ENCODE measurements around the gene ATPAF1.

Gene ATPAF1

DNA sequence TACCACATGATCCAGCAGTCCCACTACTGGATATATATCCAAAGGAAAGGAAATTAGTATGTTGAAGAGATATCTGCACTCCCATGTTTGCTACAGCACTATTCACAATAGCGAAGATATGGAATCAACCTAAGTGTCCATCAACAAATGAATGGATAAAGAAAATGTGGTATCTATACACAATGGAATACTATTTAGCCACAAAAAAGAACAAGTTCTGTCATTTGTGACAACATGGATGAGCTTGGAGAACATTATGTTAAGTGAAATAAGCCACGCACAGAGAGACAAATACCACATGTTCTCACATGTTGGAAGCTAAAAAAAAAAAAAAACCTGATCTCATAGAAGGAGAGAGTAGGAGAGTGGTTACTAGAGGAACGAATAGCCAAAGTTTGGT is 17.7 kb downstream of the ATPAF1 start:
- no peak for DNase-seq (ENCODE audit: low spot score)

DNA sequence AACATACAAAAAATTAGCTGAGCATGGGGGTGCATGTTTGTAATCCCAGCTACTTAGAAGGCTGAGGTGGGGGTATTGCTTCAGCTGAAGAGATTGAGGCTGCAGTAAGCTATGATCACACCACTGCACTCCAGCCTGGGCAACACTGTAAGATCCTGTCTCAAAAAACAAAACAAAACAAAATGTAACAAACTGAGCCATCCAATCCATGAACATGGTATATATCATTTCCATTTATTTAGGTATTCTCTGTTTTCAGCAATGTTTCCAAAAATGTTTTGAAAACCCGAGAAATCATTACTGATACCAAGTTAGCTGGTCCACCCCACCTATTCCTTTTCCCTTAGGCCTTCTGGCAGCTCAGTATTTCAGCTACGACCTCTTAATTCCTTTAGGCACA is 18.4 kb downstream of the ATPAF1 start:
- no peak for DNase-seq (ENCODE audit: low spot score)

DNA sequence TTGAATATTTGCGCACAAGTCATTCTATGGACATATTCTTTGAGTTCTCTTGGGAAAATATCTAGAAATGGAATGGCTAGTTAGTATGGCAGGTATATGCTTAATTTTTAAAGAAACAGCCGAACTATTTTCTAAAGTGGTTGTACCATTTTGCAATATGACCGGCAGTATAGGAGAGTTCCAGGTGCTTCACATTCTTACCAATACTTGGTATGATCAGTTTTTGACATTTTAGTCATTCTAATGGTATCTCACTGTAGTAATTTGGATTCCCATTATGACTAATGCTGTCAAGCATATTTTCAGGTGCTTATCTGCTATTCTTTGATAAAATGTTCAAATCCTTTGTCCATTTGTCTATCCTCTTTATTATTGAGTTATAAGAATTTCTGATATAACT is 20.6 kb downstream of the ATPAF1 start:
- no peak for DNase-seq (ENCODE audit: low spot score)

DNA sequence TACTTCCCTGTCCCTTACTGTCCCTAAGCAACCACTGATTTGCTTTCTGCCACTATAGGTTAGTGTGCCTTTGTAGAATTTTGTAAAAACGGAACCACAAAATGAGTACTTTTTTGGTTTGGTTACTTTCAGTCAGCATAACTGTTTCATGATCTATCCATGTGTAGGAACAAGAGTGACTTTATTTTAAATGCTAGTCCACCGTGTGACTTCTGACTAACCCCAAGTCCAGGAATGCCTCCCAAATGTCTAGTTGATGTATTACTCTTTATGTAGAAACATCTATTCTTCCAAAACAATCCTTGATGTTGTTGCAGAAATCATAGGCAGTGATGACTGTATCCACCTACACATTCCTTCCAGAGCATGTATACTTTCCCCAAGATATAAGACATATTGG is 21.3 kb downstream of the ATPAF1 start:
- no peak for DNase-seq (ENCODE audit: low spot score)

DNA sequence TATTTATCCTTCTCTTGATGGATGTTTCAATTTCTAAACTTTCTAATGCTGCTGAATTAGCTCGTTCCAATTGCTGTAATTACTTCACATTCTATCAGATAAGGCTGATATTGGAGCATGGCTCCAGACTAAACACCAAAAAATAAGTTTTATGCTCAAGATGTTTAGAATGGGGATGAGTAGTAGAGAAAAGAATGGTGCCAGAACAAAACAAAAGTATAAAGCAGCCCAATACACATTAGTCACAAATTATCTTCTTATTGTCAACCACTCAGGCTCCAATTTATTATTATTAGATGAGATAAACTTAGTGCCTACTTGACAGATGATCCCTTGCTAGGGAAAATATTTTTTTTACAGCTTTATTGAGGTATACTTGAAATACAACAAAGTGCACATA is 21.8 kb downstream of the ATPAF1 start:
- DNase-seq (ENCODE audit: low spot score): no peak

DNA sequence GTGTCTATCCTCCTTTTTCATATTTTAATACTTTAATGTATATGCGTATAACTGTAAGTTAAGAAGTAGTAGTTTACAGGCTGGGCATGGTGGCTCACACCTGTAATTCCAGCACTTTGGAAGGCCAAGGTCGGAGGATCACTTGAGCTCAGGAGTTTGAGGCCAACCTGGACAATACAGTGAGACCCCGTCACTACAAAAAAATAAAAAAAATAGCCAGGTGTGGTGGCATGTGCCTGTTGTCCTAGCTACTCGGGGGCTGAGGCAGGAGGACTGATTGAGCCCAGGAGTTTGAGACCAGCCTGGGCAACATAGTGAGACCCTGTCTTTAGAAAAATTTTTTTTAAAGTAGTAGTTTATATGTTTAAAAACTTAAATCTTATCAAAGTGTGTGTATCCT is 22.3 kb downstream of the ATPAF1 start:
- no peak for DNase-seq (ENCODE audit: low spot score)

DNA sequence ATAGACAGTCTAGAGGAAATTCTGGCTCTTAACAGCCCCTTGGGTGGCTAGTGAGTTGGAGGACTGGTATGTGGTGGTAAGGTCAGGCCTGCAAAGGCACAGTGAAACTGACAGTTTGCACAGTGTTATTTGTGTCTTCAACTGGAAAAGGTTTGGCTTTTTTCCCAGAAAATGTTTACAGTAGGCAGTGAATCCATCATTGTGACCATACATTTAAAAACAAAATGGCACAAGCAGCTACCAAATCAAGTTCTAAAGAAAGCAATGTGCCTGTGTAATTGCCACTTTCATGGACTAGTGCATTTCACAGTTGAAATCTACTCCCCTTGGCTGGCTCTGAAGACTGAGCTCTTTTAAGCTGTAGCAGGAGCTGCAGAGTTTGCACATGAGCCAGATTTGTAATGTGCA is 24.8 kb downstream of the ATPAF1 start:
- peak; percentile 37 for DNase-seq (ENCODE audit: low spot score)

DNA sequence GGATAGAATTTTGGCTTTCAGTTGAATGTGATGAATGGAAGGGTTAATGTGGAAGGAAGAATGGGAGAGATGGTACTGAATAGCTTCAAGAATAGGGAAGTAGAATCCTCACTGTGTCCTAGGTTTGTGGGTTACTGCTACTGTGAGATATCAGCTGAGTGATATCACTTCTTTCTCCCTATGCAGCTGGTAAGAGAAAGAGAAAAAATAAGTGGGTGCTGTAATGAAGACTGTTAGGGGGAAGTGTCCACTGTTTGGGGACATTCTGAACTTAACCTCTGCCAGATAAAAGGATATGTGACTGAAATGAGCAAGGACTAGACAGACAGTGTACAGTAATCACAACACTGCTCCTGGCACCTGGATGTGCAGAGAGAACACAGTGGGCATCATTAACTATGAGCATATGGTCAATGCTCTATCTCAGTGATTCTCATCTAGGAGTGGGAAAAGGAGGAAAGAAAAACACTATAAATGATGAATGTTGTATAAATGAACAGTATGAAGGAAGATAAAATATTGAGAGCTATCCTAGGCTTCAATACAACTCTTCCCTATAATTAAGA is 26.0 kb downstream of the ATPAF1 start:
- DNase-seq (ENCODE audit: low spot score): no peak

DNA sequence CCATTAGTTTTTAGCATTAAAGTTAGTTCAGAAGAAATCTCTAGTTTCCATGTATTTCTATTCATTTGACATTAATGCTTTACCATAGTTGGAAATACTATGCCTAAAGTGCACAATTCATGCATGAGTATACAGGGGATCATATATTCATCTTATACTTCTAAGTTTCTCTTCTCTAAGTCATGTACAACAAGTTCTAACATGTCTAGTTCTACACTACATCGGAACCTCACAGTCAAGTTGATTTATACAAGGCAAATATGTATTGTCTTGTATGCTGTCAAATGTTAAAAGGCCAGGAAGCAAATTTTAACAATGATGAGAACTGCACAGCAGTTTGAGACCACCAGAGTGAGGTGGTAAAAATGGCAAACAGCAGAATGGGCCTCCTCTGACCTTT is 28.6 kb downstream of the ATPAF1 start:
- no peak for DNase-seq (ENCODE audit: low spot score)

DNA sequence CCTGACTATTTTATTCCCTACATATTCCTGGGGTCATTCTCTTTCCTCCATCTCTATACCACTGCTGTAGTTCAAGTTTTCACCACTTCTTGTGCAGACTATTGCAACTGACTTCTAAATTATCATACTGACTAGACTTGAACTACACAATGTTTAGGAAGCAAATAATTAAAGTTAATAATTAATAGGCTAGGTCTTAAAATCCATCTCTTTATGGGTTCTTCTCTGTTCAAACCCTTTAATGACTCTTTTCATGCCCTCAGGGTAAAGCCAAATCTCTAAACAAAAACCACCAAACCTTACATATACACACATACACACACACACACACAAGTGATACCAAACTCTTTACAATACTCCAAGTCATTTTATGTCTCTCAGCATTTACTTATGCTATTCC is 29.2 kb downstream of the ATPAF1 start:
- DNase-seq (ENCODE audit: low spot score): peak; percentile 11

DNA sequence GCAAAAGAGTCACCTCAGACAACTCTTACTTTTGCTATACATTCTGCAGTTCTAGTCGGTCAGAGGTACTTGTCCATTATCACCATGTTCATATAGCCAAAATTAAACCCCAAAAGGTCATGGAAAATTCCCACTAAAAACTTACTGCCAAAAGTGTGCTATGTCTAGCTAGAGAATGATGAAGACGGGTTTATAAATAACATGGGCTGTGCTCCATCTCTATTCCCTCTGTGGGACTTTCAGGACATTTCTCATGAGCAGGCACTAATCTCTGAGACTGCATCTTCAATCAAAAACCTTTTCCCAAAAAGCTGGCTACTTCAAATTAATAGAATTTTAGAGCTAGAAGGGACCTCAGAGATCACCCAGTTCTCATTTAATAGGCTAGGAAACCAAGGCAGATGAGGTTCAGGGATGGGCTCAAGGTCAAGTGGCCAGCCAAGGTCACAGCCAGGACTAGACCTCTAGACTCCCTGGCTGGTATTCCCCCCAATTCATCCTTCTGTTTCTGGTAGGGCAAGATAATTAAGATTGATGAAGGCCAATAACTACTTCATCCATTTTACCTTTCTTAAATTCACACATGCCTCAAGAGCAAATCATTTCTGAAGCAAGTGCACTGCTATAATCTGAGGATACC is 30.6 kb downstream of the ATPAF1 start:
- no peak for DNase-seq (ENCODE audit: low spot score)

DNA sequence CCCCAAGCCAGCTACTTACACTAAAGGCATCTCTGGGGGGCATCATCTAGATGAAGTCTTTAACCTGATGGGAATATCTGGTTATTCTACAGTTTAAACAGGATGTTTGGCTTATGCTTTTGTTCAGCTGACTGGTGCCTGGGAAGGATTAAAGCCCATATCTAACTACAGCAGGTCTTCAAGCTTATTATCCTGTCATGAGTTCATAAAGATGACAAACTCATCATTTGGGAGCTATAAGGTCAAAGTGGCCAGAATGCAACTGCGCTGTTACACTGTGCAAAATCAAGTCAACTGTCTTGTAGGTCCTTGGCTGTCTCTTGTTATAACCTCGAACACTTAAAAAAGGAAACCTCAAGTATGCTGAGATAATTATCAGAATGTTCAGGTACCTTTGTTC is 33.0 kb downstream of the ATPAF1 start:
- DNase-seq (ENCODE audit: low spot score): no peak

DNA sequence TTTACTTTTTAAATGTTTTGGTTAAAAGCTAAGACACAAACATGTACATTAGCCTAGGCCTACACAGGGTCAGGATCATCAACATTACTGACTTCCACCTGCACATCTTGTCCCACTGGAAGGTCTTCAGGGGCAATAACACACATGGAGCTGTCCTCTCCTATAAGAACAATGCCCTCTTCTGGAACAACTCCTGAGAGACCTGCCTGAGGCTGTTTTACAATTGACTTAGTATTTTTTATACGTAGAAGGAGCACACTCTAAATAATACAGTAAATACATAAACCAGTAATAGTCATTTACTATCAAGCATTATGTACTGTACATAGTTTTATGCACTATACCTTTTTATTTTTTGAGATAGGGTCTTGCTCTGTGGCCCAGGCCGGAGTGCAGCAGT is 37.4 kb downstream of the ATPAF1 start:
- DNase-seq (ENCODE audit: low spot score): no peak

DNA sequence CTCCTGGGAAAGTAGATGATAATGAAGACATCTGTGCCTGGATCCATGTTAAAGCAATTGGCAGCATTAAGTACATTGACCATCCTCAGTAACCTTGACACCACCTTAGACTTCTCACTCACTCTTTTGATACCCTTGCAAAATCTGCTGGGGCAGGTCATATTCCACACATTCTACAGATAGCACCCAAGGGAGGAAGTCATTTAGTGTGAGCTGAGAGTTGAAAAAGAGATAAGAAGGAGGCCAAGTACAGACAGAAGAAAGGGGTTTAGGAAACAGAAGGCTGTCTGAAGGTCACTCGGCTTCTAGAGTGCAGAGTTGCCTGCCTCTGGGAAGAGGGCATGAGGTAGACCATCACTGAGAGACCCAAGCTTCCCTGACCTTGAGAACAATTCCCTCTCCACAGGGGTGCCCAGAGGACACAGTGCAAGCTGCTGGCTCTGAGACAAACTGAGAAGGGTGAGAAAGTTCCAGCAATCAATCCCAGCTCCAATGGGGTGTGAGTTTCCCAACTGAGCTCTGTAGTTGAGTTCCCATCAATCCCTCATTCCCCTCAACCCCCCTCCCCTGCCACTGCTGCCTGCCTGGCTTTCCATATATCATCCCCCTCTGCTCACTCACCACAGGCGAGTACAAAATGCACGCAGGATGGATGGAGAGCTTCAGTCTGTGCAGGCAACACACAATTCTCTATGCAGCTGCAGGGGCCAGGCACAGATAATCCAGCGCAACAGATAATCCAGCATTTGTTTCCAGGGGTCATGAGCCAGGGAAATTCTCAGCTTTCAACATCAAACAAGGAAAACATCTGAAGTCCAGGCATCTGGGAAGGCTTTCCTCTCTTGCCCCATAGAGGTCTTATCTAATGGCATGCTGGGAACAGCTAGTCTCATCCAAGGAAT is 44.2 kb downstream of the ATPAF1 start:
- no peak for DNase-seq (ENCODE audit: low spot score)

DNA sequence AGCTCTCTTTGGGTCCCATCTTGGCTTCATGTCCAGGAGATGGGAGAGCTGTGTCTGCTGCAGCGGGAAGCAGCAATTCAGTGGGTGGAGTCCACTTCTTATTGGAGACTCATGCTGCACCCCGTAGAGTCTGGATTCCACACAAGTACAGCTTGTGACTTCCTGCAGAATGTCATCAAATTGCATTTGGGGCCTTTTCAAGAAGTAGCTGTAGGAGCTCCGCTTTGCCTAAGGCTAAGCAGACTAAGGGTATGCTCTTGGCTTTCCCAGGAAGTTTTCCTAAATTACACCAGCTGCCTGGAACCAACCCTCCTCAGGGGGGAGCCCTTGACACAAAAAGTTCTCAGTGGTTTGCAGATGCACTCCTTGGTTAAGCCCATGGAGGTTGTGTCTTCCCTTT is 45.8 kb downstream of the ATPAF1 start:
- peak; percentile 33 for DNase-seq (ENCODE audit: low spot score)

DNA sequence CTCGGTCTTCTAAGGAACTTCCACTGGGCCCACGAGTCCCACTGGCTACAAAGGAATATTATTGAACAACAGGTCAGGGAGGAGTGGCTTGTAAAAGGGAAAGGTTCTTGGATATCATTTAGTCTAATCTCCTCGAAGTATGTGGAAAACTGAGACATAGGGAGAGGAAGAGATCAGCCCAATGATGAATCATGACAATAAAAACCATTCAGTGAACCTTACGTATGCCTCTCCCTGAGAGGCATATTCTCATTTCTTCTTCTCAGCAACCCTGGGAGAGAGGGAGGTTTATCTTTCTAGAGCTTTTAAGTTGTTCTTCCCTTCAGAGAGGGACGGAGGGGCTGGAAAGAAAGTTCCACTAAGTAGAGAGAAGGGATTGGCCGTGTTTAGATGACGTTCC is 46.2 kb downstream of the ATPAF1 start:
- no peak for DNase-seq (ENCODE audit: low spot score)

DNA sequence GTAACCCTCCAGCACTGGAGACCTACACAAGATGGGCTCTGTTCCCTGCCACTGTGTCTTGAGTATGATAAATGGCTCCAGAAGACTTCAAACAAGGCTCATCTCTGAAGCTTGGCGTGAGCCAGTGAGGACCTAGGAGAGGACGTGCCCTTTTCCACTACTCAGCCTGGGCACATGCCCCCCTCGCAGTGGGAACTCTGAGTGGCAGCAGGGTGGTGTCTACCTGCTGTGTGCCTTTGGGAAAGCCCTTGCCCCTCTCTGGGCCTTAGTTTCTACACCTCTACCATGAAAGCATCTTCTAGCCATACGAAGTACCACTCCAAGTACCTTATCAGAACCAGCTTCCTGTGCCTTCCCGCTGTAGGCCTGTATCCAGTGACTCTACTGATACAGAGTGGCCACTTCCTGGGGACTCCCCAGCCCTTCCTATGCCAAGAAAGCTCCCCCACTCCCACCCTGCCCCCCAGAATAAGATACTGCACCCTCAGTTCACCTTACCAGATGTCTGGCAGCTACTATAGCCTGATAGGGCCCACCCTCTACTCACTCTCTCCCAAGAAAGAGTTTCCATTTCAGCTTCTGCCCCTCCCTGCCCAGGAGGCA is 48.4 kb downstream of the ATPAF1 start:
- no peak for DNase-seq (ENCODE audit: low spot score)

DNA sequence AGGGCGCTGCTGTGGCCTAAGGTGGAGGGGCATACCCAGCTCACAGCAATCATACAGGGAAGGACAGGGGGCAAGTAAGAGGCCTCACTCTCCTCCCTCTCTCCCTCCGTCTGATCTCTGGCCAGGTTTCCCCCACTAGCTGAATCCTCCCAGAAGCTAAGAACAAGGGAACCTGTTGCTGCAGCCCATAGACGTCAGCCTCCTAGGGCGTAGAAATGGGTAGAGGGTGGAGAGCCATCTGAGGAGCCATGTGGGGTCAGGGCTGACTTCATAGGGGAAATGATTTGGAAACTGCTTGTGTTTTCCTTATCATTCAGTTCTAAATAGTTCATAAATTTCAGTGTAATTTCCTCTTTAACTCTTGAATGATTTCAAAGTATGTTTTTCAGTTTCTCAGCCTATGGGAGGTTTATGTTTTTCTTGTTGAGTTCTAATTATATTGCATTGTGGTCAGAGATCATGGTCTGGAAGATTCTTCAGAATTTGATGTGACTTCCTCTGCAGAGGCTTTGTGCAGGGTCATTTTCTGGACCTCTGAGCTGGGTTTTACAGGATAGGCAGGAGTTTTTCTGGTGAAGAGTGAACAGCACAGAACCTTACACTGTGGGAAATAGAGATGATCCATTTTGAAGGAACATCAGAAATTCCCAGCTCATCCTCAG is 49.3 kb downstream of the ATPAF1 start:
- no peak for DNase-seq (ENCODE audit: low spot score)

DNA sequence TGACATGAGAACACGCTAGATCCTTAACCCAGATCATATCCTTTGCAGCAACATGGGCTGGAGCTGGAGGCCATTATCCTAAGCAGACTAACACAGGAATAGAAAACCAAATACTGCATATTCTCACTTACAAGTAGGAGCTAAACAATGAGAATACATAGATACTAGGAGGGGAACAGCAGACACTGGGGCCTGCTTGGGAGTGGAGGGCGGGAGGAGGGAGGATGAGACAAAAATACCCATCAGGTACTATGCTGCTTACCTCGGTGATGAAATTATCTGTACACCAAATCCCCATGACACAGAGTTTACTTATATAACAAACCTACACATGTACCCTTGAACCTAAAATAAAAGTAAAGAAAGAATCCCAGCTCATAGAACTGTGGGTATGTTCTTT is 50.3 kb downstream of the ATPAF1 start:
- DNase-seq (ENCODE audit: low spot score): no peak

DNA sequence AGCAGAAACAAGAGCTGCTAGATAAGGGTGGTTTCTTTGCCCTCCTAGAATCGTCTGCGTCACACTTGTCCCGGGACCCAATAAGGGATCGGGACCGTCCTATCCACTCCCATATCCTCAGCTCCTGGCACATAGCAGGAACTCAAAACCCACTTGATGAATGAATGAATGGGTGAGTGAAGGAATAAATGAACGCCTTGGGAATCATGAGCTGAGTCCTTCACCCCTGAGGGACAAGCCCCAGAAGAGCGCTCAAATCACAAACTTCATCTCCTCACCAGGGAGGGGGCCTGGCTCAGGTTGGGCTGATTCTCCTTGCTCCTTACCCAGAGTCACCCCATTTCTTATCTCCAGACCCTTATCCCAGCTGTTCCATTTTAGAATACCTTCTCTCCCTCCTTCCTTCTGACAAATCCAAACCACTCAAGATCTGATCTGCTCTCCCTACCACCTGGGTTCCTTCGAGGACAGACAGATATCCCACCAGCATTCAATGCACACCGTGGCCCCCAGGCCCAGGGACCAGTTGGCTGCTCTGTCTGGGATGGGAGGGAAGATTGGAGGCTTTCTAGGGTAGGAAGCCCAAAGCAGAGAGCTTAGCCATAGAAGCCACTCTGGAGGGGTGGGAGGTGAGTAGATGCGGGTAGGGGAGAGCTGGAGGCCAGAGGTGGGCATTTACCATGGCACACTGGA is 50.9 kb downstream of the ATPAF1 start:
- DNase-seq (ENCODE audit: low spot score): no peak

DNA sequence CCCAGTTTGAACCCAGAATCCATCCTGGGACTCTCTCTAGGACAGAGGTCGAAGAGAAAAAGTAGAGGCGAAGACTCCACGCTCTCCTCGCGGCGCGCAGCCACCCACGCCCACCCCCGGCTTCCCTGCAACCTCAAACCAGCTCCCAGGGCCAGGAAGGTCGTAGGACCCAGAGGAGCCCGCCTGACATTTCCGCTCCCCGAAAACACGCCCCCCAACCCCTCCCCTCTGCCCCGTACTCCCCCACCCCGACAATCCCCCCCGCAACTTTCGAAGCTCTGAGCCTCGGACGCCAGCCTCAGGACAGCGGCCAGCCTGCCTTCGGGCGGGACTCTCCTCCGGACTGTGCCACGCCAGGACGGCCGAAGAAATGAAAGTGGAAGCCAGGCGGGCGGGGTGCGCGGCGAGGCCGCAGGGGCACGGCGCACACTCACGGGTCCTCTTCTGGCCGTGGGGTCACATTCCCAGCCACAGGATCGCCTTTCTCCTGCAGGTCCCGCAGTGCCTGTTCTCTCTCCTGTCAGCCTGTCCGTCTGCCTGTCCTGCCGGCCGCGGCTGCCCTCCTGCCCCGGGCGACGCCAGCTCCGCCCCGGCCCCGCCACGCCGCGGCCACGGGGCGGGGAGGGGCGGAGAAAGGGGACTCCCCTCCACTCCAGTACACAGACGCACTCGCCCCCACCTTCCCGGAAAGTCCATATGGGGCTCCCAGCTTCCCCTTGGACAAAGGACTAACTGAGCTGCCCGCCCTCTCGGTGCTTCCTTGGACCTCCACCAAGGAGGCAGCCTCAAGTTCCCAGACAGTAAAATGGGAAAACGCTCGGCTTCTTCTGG is 51.7 kb downstream of the ATPAF1 start, which contains the start of gene MOB3C:
Gene MOB3C (minus strand): TSS at position 535 of the 831 bp plus-strand sequence. CDS start 3,490 bp downstream, outside the sequence.
- DNase-seq (ENCODE audit: low spot score): peak; percentile 51

Data from SW480 (cell line).